Measurements from ENCODE around the gene MYBBP1A.

The MYBBP1A gene

GRCh38 chr17:4531988-4532736 is 23.0 kb downstream of the MYBBP1A start:
- no peak overlapping the region for H3K4me3 ChIP-seq (ENCODE audit: low read depth, low read length)
- DNase-seq (ENCODE audit: low read depth), result no peak
- no peak for TF ChIP-seq CTCF (IDR thresholded peaks at IDR 0.05; ENCODE audit: low read depth, low read length, missing control alignments)

GRCh38 chr17:4530799-4531730 is 24.1 kb downstream of the MYBBP1A start:
- no peak for TF ChIP-seq CTCF (IDR thresholded peaks at IDR 0.05; ENCODE audit: low read depth, low read length, missing control alignments)
- no peak overlapping the region for H3K4me3 ChIP-seq (ENCODE audit: low read depth, low read length)
- no peak for DNase-seq (ENCODE audit: low read depth)

- DNase-seq (ENCODE audit: low read depth), result no peak
- no peak overlapping the region for H3K4me3 ChIP-seq (ENCODE audit: low read depth, low read length)
- TF ChIP-seq CTCF (IDR thresholded peaks at IDR 0.05; ENCODE audit: low read depth, low read length, missing control alignments), result no peak
These were observed 25.5 kb downstream of the MYBBP1A start for GRCh38 chr17:4529533-4530152.

GRCh38 chr17:4527566-4528125 is 27.5 kb downstream of the MYBBP1A start:
- no peak for TF ChIP-seq CTCF (IDR thresholded peaks at IDR 0.05; ENCODE audit: low read depth, low read length, missing control alignments)
- H3K4me3 ChIP-seq (ENCODE audit: low read depth, low read length), result no peak overlapping the region
- DNase-seq (ENCODE audit: low read depth), result no peak

- no peak overlapping the region for H3K4me3 ChIP-seq (ENCODE audit: low read depth, low read length)
- no peak for TF ChIP-seq CTCF (IDR thresholded peaks at IDR 0.05; ENCODE audit: low read depth, low read length, missing control alignments)
- DNase-seq (ENCODE audit: low read depth), result no peak
These were observed 28.1 kb downstream of the MYBBP1A start for GRCh38 chr17:4527134-4527533.

GRCh38 chr17:4525691-4526397 is 29.3 kb downstream of the MYBBP1A start:
- no peak overlapping the region for H3K4me3 ChIP-seq (ENCODE audit: low read depth, low read length)
- no peak for DNase-seq (ENCODE audit: low read depth)
- TF ChIP-seq CTCF (IDR thresholded peaks at IDR 0.05; ENCODE audit: low read depth, low read length, missing control alignments), result no peak
